ENCODE data around the gene ZNFX1. TPM values are rescaled to one million over a fixed set of nuclear protein-coding genes. Genes with fewer than 3 reads are reported as not detected.

ZNFX1 gene
- total and polyA plus RNA-seq, 2 donors (not counting 1 experiment from before 2014, with no cell fraction given): 13.7 to 46.2 TPM

- Histone ChIP-seq H3K9me3 (ENCODE audit: control insufficient read depth, insufficient read depth, low read depth, low read length) (no peaks in the 10 kb centered on the region), H3K79me2 (ENCODE audit: control insufficient read depth, insufficient read depth, low read length) (no peaks in the 10 kb centered on the region), H3K4me2 (ENCODE audit: extremely low read depth, insufficient read depth, low read length) (peak overlapping the region; percentile 25), H3K27me3 (ENCODE audit: control insufficient read depth, insufficient read depth, low read length) (peaks cover 54% of the 10 kb centered on the region), H3K4me3 (replicated peaks in 1 of 4; ENCODE audit: control extremely low read depth in 1 of 4, insufficient read depth in 1 of 4, low read depth in 3 of 4, low read length in 4 of 4) (no peak overlapping the region), H4K20me1 (ENCODE audit: control insufficient read depth, extremely low read depth, insufficient read depth, low read length) (no peaks in the 10 kb centered on the region), H3K4me1 (ENCODE audit: control insufficient read depth, extremely low read depth, insufficient read depth, low read length) (no peaks in the 10 kb centered on the region), H3K27ac (ENCODE audit: insufficient read depth, low read length) (no peak overlapping the region), H2AFZ (ENCODE audit: low read length) (no peak overlapping the region), H3K36me3 (ENCODE audit: control insufficient read depth, insufficient read depth, low read length) (no peaks in the 10 kb centered on the region), H3K9ac (ENCODE audit: insufficient read depth, low read length) (no peak overlapping the region)
- TF ChIP-seq CTCF (conservative IDR thresholded peaks at IDR 0.05 in 1 of 2, IDR thresholded peaks at IDR 0.05 in 1 of 2; ENCODE audit: low read depth in 1 of 2, low read length in 2 of 2): no peak
- TF ChIP-seq EZH2 (IDR thresholded peaks at IDR 0.05; ENCODE audit: low read length, missing control alignments): peak; percentile 85
- no peak for DNase-seq (ENCODE audit: low read depth in 2 of 2)
These were observed 40.8 kb upstream of the ZNFX1 start for GRCh38 chr20:49318430-49319207.

- H2AFZ ChIP-seq (ENCODE audit: low read length): no peak overlapping the region
- H3K4me3 ChIP-seq (replicated peaks in 1 of 4; ENCODE audit: control extremely low read depth in 1 of 4, insufficient read depth in 1 of 4, low read depth in 3 of 4, low read length in 4 of 4): no peak overlapping the region
- no peak overlapping the region for H3K27ac ChIP-seq (ENCODE audit: insufficient read depth, low read length)
- no peaks in the 10 kb centered on the region for H3K9me3 ChIP-seq (ENCODE audit: control insufficient read depth, insufficient read depth, low read depth, low read length)
- no peaks in the 10 kb centered on the region for H3K4me1 ChIP-seq (ENCODE audit: control insufficient read depth, extremely low read depth, insufficient read depth, low read length)
- H4K20me1 ChIP-seq (ENCODE audit: control insufficient read depth, extremely low read depth, insufficient read depth, low read length): no peaks in the 10 kb centered on the region
- H3K27me3 ChIP-seq (ENCODE audit: control insufficient read depth, insufficient read depth, low read length): peaks cover 51% of the 10 kb centered on the region
- TF ChIP-seq EZH2 (IDR thresholded peaks at IDR 0.05; ENCODE audit: low read length, missing control alignments) (peak; percentile 84), CTCF (conservative IDR thresholded peaks at IDR 0.05 in 1 of 2, IDR thresholded peaks at IDR 0.05 in 1 of 2; ENCODE audit: low read depth in 1 of 2, low read length in 2 of 2) (no peak)
- no peaks in the 10 kb centered on the region for H3K36me3 ChIP-seq (ENCODE audit: control insufficient read depth, insufficient read depth, low read length)
- H3K79me2 ChIP-seq (ENCODE audit: control insufficient read depth, insufficient read depth, low read length): no peaks in the 10 kb centered on the region
- no peak overlapping the region for H3K9ac ChIP-seq (ENCODE audit: insufficient read depth, low read length)
- DNase-seq (ENCODE audit: low read depth in 2 of 2): no peak
- no peak overlapping the region for H3K4me2 ChIP-seq (ENCODE audit: extremely low read depth, insufficient read depth, low read length)
These were observed 40.2 kb upstream of the ZNFX1 start for GRCh38 chr20:49318091-49318429.

- Histone ChIP-seq H3K9ac (ENCODE audit: insufficient read depth, low read length) (no peak overlapping the region), H3K36me3 (ENCODE audit: control insufficient read depth, insufficient read depth, low read length) (no peaks in the 10 kb centered on the region), H2AFZ (ENCODE audit: low read length) (no peak overlapping the region), H3K9me3 (ENCODE audit: control insufficient read depth, insufficient read depth, low read depth, low read length) (no peaks in the 10 kb centered on the region), H3K4me2 (ENCODE audit: extremely low read depth, insufficient read depth, low read length) (no peak overlapping the region), H3K27ac (ENCODE audit: insufficient read depth, low read length) (no peak overlapping the region), H3K27me3 (ENCODE audit: control insufficient read depth, insufficient read depth, low read length) (peaks cover 51% of the 10 kb centered on the region), H4K20me1 (ENCODE audit: control insufficient read depth, extremely low read depth, insufficient read depth, low read length) (no peaks in the 10 kb centered on the region), H3K4me3 (replicated peaks in 1 of 4; ENCODE audit: control extremely low read depth in 1 of 4, insufficient read depth in 1 of 4, low read depth in 3 of 4, low read length in 4 of 4) (no peak overlapping the region), H3K4me1 (ENCODE audit: control insufficient read depth, extremely low read depth, insufficient read depth, low read length) (no peaks in the 10 kb centered on the region), H3K79me2 (ENCODE audit: control insufficient read depth, insufficient read depth, low read length) (no peaks in the 10 kb centered on the region)
- no peak for DNase-seq (ENCODE audit: low read depth in 2 of 2)
- TF ChIP-seq CTCF (conservative IDR thresholded peaks at IDR 0.05 in 1 of 2, IDR thresholded peaks at IDR 0.05 in 1 of 2; ENCODE audit: low read depth in 1 of 2, low read length in 2 of 2): no peak
- TF ChIP-seq EZH2 (IDR thresholded peaks at IDR 0.05; ENCODE audit: low read length, missing control alignments): no peak
These were observed 38.8 kb upstream of the ZNFX1 start for GRCh38 chr20:49316704-49317103.
